CD14-positive monocyte (primary cell): ENCODE results near the gene TRAT1. TPM values are rescaled to one million over a fixed set of nuclear protein-coding genes. Genes with fewer than 3 reads are reported as not detected.

Source experiments
- DNase-seq, 3 donors: peaks; one replicate each; pipeline ENCODE4 v3.0.0-alpha.2; 2011 to 2022
- H2AFZ ChIP-seq: 2 replicates; pipeline ENCODE4 v1.6.0; 2012; ENCODE audit warnings: mild to moderate bottlenecking, low read depth, low read length, inconsistent platforms; ENCODE audit not compliant: insufficient read depth, poor library complexity, severe bottlenecking
- H3K27ac ChIP-seq, 2 donors: 1 replicate in 1 of 2; 2 replicates in 1 of 2; pipeline ENCODE4 v1.5.1; 2012 to 2013; ENCODE audit warnings: low read length in 2 of 2, control low read depth in 1 of 2, inconsistent platforms in 1 of 2, low read depth in 1 of 2, mild to moderate bottlenecking in 1 of 2
- H3K27me3 ChIP-seq, 2 donors: one replicate each; pipeline versions ENCODE4 v1.6.0 to v1.6.1; 2011 to 2013; ENCODE audit warnings: low read length in 2 of 2; ENCODE audit not compliant: control insufficient read depth in 2 of 2, insufficient read depth in 2 of 2
- H3K36me3 ChIP-seq, 2 donors: replicated peaks in 1 of 2; 1 replicate in 1 of 2; 2 replicates in 1 of 2; pipeline versions ENCODE4 v1.5.1 to v1.6.1; 2012 to 2013; ENCODE audit warnings: low read length in 2 of 2, control low read depth in 1 of 2, inconsistent platforms in 1 of 2, mild to moderate bottlenecking in 1 of 2; ENCODE audit not compliant: insufficient read depth in 2 of 2, control insufficient read depth in 1 of 2
- H3K4me1 ChIP-seq, 2 donors: 1 replicate in 1 of 2; 2 replicates in 1 of 2; pipeline versions ENCODE4 v1.5.1 to v1.6.1; 2012 to 2013; ENCODE audit warnings: low read length in 2 of 2, control low read depth in 1 of 2, inconsistent platforms in 1 of 2, mild to moderate bottlenecking in 1 of 2, moderate library complexity in 1 of 2; ENCODE audit not compliant: insufficient read depth in 2 of 2, control insufficient read depth in 1 of 2
- H3K4me2 ChIP-seq: replicated peaks from 2 replicates; pipeline ENCODE3; 2012; ENCODE audit warnings: low read length, moderate library complexity, mild to moderate bottlenecking; ENCODE audit not compliant: poor library complexity, severe bottlenecking; ENCODE audit errors: extremely low read depth
- H3K4me3 ChIP-seq, 3 experiments: fragments of 200-600 bp in 1 of 3; sonication (generic) in 1 of 3; replicated peaks in 1 of 3; 1 replicate in 2 of 3; 2 replicates in 1 of 3; pipeline ENCODE4 v1.5.1; 2011 to 2013; ENCODE audit warnings: low read length in 3 of 3, mild to moderate bottlenecking in 3 of 3, control low read depth in 2 of 3, low read depth in 2 of 3, inconsistent platforms in 1 of 3, moderate library complexity in 1 of 3
- H3K79me2 ChIP-seq: 2 replicates; pipeline ENCODE4 v1.6.0; 2012; ENCODE audit warnings: mild to moderate bottlenecking, control low read depth, inconsistent platforms, low read length, moderate library complexity; ENCODE audit not compliant: insufficient read depth
- H3K9ac ChIP-seq: 2 replicates; pipeline ENCODE4 v1.6.0; 2017; ENCODE audit warnings: low read length, mild to moderate bottlenecking; ENCODE audit not compliant: insufficient read depth, poor library complexity, severe bottlenecking
- H3K9me3 ChIP-seq, 2 donors: replicated peaks in 1 of 2; 1 replicate in 1 of 2; 2 replicates in 1 of 2; pipeline versions ENCODE4 v1.5.1 to v1.6.1; 2012 to 2013; ENCODE audit warnings: low read length in 2 of 2, control low read depth in 1 of 2; ENCODE audit not compliant: control insufficient read depth in 1 of 2, insufficient read depth in 1 of 2
- H4K20me1 ChIP-seq: 2 replicates; pipeline ENCODE4 v1.6.0; 2012; ENCODE audit warnings: mild to moderate bottlenecking, low read length, control low read depth, moderate library complexity; ENCODE audit not compliant: insufficient read depth
- H3K27ac Mint-ChIP-seq, 7 donors: one replicate each; pipeline ENCODE4 v1.8.0; 2020; ENCODE audit warnings: mild to moderate bottlenecking in 7 of 7, mixed read lengths in 7 of 7, moderate library complexity in 6 of 7, inconsistent platforms in 2 of 7
- H3K27me3 Mint-ChIP-seq, 3 donors: one replicate each; pipeline ENCODE4 v1.8.0; 2021 to 2022; ENCODE audit warnings: low read depth in 3 of 3, mild to moderate bottlenecking in 3 of 3, mixed read lengths in 3 of 3, moderate library complexity in 3 of 3, inconsistent platforms in 1 of 3
- H3K36me3 Mint-ChIP-seq, 2 donors: one replicate each; pipeline ENCODE4 v1.8.0; 2020; ENCODE audit warnings: mixed read lengths in 2 of 2, inconsistent platforms in 1 of 2, mild to moderate bottlenecking in 1 of 2
- H3K4me1 Mint-ChIP-seq: one replicate; pipeline ENCODE4 v1.8.0; 2020; ENCODE audit warnings: mild to moderate bottlenecking, mixed read lengths
- H3K4me3 Mint-ChIP-seq, 2 donors: one replicate each; pipeline ENCODE4 v1.8.0; 2020; ENCODE audit warnings: mild to moderate bottlenecking in 2 of 2, mixed read lengths in 2 of 2, moderate library complexity in 1 of 2
- H3K9me3 Mint-ChIP-seq, 7 donors: one replicate each; pipeline ENCODE4 v1.8.0; 2020 to 2022; ENCODE audit warnings: mixed read lengths in 7 of 7, mild to moderate bottlenecking in 6 of 7, moderate library complexity in 6 of 7, inconsistent platforms in 2 of 7
- CTCF ChIP-seq: fragments of 200-600 bp; IDR thresholded peaks from one replicate; pipeline ENCODE4 v1.8.0; 2022; ENCODE audit warnings: antibody characterized with exemption, mild to moderate bottlenecking
- WGBS: methylation state at CpG from one replicate; pipeline ENCODE4 v1.1.5; 2013; ENCODE audit warnings: missing lambda C conversion rate; ENCODE audit not compliant: insufficient coverage; 5-methylcytosine and 5-hydroxymethylcytosine counted together
- intact Hi-C, 2 donors: fragments of 100-400 bp; cut with micrococcal nuclease; formaldehyde crosslinking; loops; one replicate each; pipeline versions ENCODE4 v1.15.0 to v1.15.1; 2023
- polyA plus RNA-seq, 3 donors: library from polyadenylated mRNA; depleted of rRNA in 1 of 3; unstranded in 2 of 3; stranded (reverse) in 1 of 3; fragments of 300-500 nt in 2 of 3; fragments of >200 nt in 1 of 3; fragmentation: Illumina TruSeq in 2 of 3; gene quantifications; 1 replicate in 2 of 3; 2 replicates in 1 of 3; pipeline ENCODE4 v1.2.3, GENCODE V29; 2012 to 2021

Gene TRAT1
- polyA plus RNA-seq, 3 donors: 0.04 to 0.37 (median 0.33) TPM

DNA sequence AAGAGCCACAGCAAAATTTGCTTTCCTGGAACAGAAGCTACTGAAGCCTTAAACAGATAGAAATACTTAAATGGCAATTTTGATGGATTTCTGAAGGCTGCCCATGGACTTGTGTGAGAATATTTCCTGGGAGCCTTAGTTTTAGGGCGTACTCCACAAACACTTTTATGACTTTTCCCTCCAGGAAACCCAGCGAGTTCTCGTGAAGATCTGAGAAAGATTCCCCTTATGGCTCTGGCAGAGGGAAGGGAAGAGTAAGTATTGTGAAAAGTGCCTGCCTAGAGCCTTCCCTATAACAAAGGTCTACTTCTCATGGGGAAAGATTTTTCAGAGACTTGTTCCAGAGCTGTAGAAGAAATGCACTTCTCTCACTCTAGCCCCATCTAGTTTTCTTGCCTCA lies 31.1 kb upstream of the TRAT1 start:
- Histone ChIP-seq H3K9me3 (peaks cover 0 to 4% of the 10 kb centered on the region in 2 donors), H3K79me2 (no peaks in the 10 kb centered on the region), H3K27ac (no peak overlapping the region), H3K36me3 (no peaks in the 10 kb centered on the region), H3K4me1 (no peaks in the 10 kb centered on the region), H3K4me2 (no peak overlapping the region), H3K27me3 (no peaks in the 10 kb centered on the region), H2AFZ (no peak overlapping the region), H3K4me3 (no peak overlapping the region), H3K9ac (no peak overlapping the region), H4K20me1 (no peaks in the 10 kb centered on the region)
- WGBS: no CpG with 5 or more reads among the region's 3 CpGs
- TF ChIP-seq CTCF: no peak
- Mint-ChIP-seq H3K27ac (no peak overlapping the region), H3K27me3 (no peaks in the 10 kb centered on the region), H3K9me3 (peaks cover 0 to 7% (median 3%) of the 10 kb centered on the region in 7 donors), H3K36me3 (no peaks in the 10 kb centered on the region), H3K4me1 (no peaks in the 10 kb centered on the region), H3K4me3 (no peak overlapping the region)
- DNase-seq: no peak
- intact Hi-C loops: no loop called here

DNA sequence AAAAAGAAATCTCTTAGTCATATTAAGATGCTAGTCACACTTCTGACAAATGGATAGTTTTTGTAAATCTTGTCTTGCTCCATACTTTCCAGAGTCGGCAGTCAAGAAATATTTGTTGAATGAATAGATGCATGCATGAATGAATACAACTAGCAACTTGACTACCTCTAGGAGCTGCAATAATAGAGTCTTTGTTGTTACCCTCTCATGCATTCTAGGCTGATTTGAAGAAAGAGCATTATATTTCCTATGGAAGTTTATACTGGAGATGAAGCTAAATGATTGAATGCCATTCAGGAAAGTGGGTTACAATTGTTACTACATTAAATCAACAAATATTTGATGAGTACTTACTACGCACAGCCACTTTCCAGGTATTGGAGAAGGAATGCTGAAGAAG lies 18.1 kb upstream of the TRAT1 start:
- TF ChIP-seq CTCF: no peak
- Histone ChIP-seq H3K79me2 (no peaks in the 10 kb centered on the region), H3K4me2 (no peak overlapping the region), H3K27ac (no peak overlapping the region), H3K9ac (no peak overlapping the region), H2AFZ (no peak overlapping the region), H3K4me3 (no peak overlapping the region), H3K36me3 (no peaks in the 10 kb centered on the region), H4K20me1 (no peaks in the 10 kb centered on the region), H3K4me1 (no peaks in the 10 kb centered on the region), H3K27me3 (no peaks in the 10 kb centered on the region), H3K9me3 (no peaks in the 10 kb centered on the region)
- H3K36me3 Mint-ChIP-seq: no peaks in the 10 kb centered on the region
- no peaks in the 10 kb centered on the region for H3K4me1 Mint-ChIP-seq
- intact Hi-C loops: no loop called here
- H3K4me3 Mint-ChIP-seq: no peak overlapping the region
- H3K9me3 Mint-ChIP-seq: peaks cover 0 to 7% (median 3%) of the 10 kb centered on the region in 7 donors
- no peak overlapping the region for H3K27ac Mint-ChIP-seq
- H3K27me3 Mint-ChIP-seq: peaks cover 0 to 2% (median 0%) of the 10 kb centered on the region in 3 donors
- WGBS: no CpG with 5 or more reads among the region's 2 CpGs
- DNase-seq: no peak
